SH-SY5Y (cell line): ENCODE measurements around the gene NSL1.

Experiments used
- GATA2 ChIP-seq: IDR thresholded peaks from 2 replicates; pipeline ENCODE4 v1.6.1; 2011; ENCODE audit warnings: mild to moderate bottlenecking, low read depth, low read length
- GATA3 ChIP-seq: IDR thresholded peaks from 2 replicates; pipeline ENCODE4 v1.6.1; 2011; ENCODE audit warnings: low read depth, mild to moderate bottlenecking, low read length, moderate library complexity

The NSL1 gene

GRCh38 chr1:212677136-212677535, 114.4 kb downstream of the NSL1 start:
- TF ChIP-seq GATA3 (no peak), GATA2 (no peak)
